Measurements from ENCODE around the gene NFKB2. TPM values are rescaled to one million over a fixed set of nuclear protein-coding genes. Genes with fewer than 3 reads are reported as not detected.

The NFKB2 gene
- total and polyA plus RNA-seq, 2 experiments from 2014 or later: 5.7 to 21.5 TPM

GRCh38 chr10:102401735-102402511 is 6.4 kb downstream of the NFKB2 start:
- 77 to 89% methylated on average over 17 to 18 of the region's 18 CpGs for WGBS, 2 experiments (ENCODE audit: low coverage in 1 of 2, low lambda C conversion rate in 2 of 2, missing lambda C conversion rate in 2 of 2)
- in situ Hi-C loops (cut with MboI): no loop called here
- Histone ChIP-seq H3K27me3 (replicated peaks; ENCODE audit: insufficient read depth) (no peaks in the 10 kb centered on the region), H3K27ac (no peak overlapping the region), H3K9me3 (ENCODE audit: low read depth) (no peaks in the 10 kb centered on the region), H3K9me2 (ENCODE audit: insufficient read depth) (no peaks in the 10 kb centered on the region), H3K79me2 (ENCODE audit: insufficient read depth) (0 out of 2 replicates have a peak, but pooled peaks cover 3% of the 10 kb centered on the region), H2AFZ (no peak overlapping the region), H3K4me1 (ENCODE audit: insufficient read depth) (peaks cover 9% of the 10 kb centered on the region; the same call in 1 of the 2 replicates), H4K20me1 (ENCODE audit: insufficient read depth) (no peaks in the 10 kb centered on the region), H3K4me3 (no peak overlapping the region), H3F3A (ENCODE audit: insufficient read depth) (no peaks in the 10 kb centered on the region), H3K36me3 (ENCODE audit: low read depth) (no peaks in the 10 kb centered on the region), H3K9ac (no peak overlapping the region), H3K4me2 (ENCODE audit: unreplicated experiment) (no peak overlapping the region)
- DNase-seq: peak; percentile 71
- TF ChIP-seq EZH2 (IDR thresholded peaks at IDR 0.05; ENCODE audit: insufficient read depth, poor library complexity, severe bottlenecking): no peak
- TF ChIP-seq EZH2phosphoT487 (IDR thresholded peaks at IDR 0.05; ENCODE audit: insufficient read depth, low read depth): no peak

DNA sequence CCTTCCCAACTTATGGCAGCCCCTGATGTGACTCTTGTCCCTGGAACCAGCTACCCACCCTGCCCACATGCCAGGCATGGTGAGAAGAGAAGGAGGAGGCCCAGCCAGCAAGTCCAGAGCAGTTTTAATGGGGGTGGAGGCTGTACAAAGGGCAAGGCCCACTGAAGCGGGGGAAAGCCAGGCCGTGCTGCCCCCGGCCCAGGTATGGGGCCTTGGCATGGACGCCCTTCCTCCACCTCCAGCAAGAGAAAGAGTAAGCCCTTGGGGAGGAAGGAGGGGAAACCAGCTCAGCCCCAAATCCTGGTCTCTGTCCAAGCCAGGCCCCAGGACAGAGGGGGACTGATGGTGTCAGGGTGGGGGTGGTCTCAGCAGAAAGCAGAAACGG is 7.0 kb downstream of the NFKB2 start:
- H3K4me2 ChIP-seq (ENCODE audit: unreplicated experiment): no peak overlapping the region
- no peak for DNase-seq
- no peaks in the 10 kb centered on the region for H4K20me1 ChIP-seq (ENCODE audit: insufficient read depth)
- no peak overlapping the region for H3K9ac ChIP-seq
- H3K4me3 ChIP-seq: no peak overlapping the region
- no peak overlapping the region for H2AFZ ChIP-seq
- TF ChIP-seq EZH2phosphoT487 (IDR thresholded peaks at IDR 0.05; ENCODE audit: insufficient read depth, low read depth) (no peak), EZH2 (IDR thresholded peaks at IDR 0.05; ENCODE audit: insufficient read depth, poor library complexity, severe bottlenecking) (no peak)
- no peaks in the 10 kb centered on the region for H3K9me3 ChIP-seq (ENCODE audit: low read depth)
- whole genome bisulfite sequencing, 2 experiments (ENCODE audit: low coverage in 1 of 2, low lambda C conversion rate in 2 of 2, missing lambda C conversion rate in 2 of 2): 89 to 96% methylated on average over 5 of the region's 5 CpGs
- H3F3A ChIP-seq (ENCODE audit: insufficient read depth): no peaks in the 10 kb centered on the region
- in situ Hi-C loops (cut with MboI): no loop called here
- 0 out of 2 replicates have a peak, but pooled peaks cover 3% of the 10 kb centered on the region for H3K79me2 ChIP-seq (ENCODE audit: insufficient read depth)
- H3K9me2 ChIP-seq (ENCODE audit: insufficient read depth): no peaks in the 10 kb centered on the region
- peaks cover 9% of the 10 kb centered on the region; the same call in 1 of the 2 replicates for H3K4me1 ChIP-seq (ENCODE audit: insufficient read depth)
- no peaks in the 10 kb centered on the region for H3K27me3 ChIP-seq (replicated peaks; ENCODE audit: insufficient read depth)
- H3K27ac ChIP-seq: no peak overlapping the region
- no peaks in the 10 kb centered on the region for H3K36me3 ChIP-seq (ENCODE audit: low read depth)

DNA sequence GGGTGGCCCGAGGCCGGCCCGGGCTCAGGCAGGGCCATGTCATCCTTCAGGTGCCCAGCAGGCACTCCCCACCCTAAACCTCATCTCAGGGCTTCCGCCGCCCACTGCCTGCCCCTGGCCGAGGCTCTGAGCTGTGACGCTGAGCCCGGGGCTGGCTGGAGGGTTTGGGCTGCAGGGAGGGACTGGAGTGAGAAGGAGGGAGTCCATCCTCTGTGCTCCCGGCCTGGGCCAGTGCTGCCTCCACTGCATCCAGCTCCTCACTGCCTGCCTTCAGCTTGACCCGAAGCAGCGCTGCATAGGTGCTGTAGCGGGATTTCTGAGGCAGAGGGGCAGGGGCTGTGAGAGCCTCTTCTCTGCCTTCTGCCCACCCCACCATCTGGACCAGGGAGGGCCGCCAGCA is 7.6 kb downstream of the NFKB2 start:
- no peaks in the 10 kb centered on the region for H3K9me3 ChIP-seq (ENCODE audit: low read depth)
- H3K4me3 ChIP-seq: no peak overlapping the region
- no peaks in the 10 kb centered on the region for H4K20me1 ChIP-seq (ENCODE audit: insufficient read depth)
- no peak overlapping the region for H2AFZ ChIP-seq
- H3K27me3 ChIP-seq (replicated peaks; ENCODE audit: insufficient read depth): no peaks in the 10 kb centered on the region
- no peak overlapping the region for H3K27ac ChIP-seq
- H3F3A ChIP-seq (ENCODE audit: insufficient read depth): no peaks in the 10 kb centered on the region
- H3K4me2 ChIP-seq (ENCODE audit: unreplicated experiment): no peak overlapping the region
- no peaks in the 10 kb centered on the region for H3K79me2 ChIP-seq (ENCODE audit: insufficient read depth)
- in situ Hi-C loops (cut with MboI): no loop called here
- TF ChIP-seq EZH2phosphoT487 (IDR thresholded peaks at IDR 0.05; ENCODE audit: insufficient read depth, low read depth) (no peak), EZH2 (IDR thresholded peaks at IDR 0.05; ENCODE audit: insufficient read depth, poor library complexity, severe bottlenecking) (no peak)
- H3K36me3 ChIP-seq (ENCODE audit: low read depth): no peaks in the 10 kb centered on the region
- no peaks in the 10 kb centered on the region for H3K9me2 ChIP-seq (ENCODE audit: insufficient read depth)
- no peak overlapping the region for H3K9ac ChIP-seq
- 85 to 90% methylated on average over 12 to 13 of the region's 13 CpGs for WGBS, 2 experiments (ENCODE audit: low coverage in 1 of 2, low lambda C conversion rate in 2 of 2, missing lambda C conversion rate in 2 of 2)
- peaks cover 9% of the 10 kb centered on the region; the same call in 1 of the 2 replicates for H3K4me1 ChIP-seq (ENCODE audit: insufficient read depth)
- no peak for DNase-seq

- no peak overlapping the region for H3K27ac ChIP-seq
- H3K4me2 ChIP-seq (ENCODE audit: unreplicated experiment): no peak overlapping the region
- H3K4me3 ChIP-seq: no peak overlapping the region
- H3F3A ChIP-seq (ENCODE audit: insufficient read depth): no peaks in the 10 kb centered on the region
- no peaks in the 10 kb centered on the region for H3K9me3 ChIP-seq (ENCODE audit: low read depth)
- no peaks in the 10 kb centered on the region for H3K36me3 ChIP-seq (ENCODE audit: low read depth)
- in situ Hi-C loops (cut with MboI): no loop called here
- TF ChIP-seq EZH2phosphoT487 (IDR thresholded peaks at IDR 0.05; ENCODE audit: insufficient read depth, low read depth) (no peak), EZH2 (IDR thresholded peaks at IDR 0.05; ENCODE audit: insufficient read depth, poor library complexity, severe bottlenecking) (no peak)
- H3K27me3 ChIP-seq (replicated peaks; ENCODE audit: insufficient read depth): 0 out of 2 replicates have a peak, but pooled peaks cover under 1% of the 10 kb centered on the region
- no peaks in the 10 kb centered on the region for H4K20me1 ChIP-seq (ENCODE audit: insufficient read depth)
- no peak overlapping the region for H2AFZ ChIP-seq
- no peaks in the 10 kb centered on the region for H3K79me2 ChIP-seq (ENCODE audit: insufficient read depth)
- no peak overlapping the region for H3K9ac ChIP-seq
- H3K4me1 ChIP-seq (ENCODE audit: insufficient read depth): peaks cover 9% of the 10 kb centered on the region; the same call in 1 of the 2 replicates
- no peak for DNase-seq
- 80% methylated on average over 11 to 17 of the region's 17 CpGs for WGBS, 2 experiments (ENCODE audit: low coverage in 1 of 2, low lambda C conversion rate in 2 of 2, missing lambda C conversion rate in 2 of 2)
- H3K9me2 ChIP-seq (ENCODE audit: insufficient read depth): no peaks in the 10 kb centered on the region
Measured at GRCh38 chr10:102404361-102405107, 9.0 kb downstream of the NFKB2 start.
